Astrocyte of the cerebellum (primary cell): ENCODE measurements around the gene GOLGA3.

ENCODE experiments used
- DNase-seq: peaks from one replicate; pipeline ENCODE4 v3.0.0-alpha.2; 2011; ENCODE audit warnings: low read depth
- H3K4me3 ChIP-seq: 2 replicates; pipeline ENCODE4 v1.5.1; 2011; ENCODE audit warnings: mild to moderate bottlenecking, low read depth, low read length, moderate library complexity
- CTCF ChIP-seq: IDR thresholded peaks from 2 replicates; pipeline ENCODE4 v1.5.1; 2012; ENCODE audit warnings: low read length, low read depth, moderate library complexity, mild to moderate bottlenecking; ENCODE audit errors: missing control alignments
- in situ Hi-C: cut with HindIII; loops from 2 replicates; pipeline ENCODE4 v1.10.0; 2017; ENCODE audit warnings: low sequenced_read_pairs

Gene GOLGA3

GRCh38 chr12:132719954-132720324 lies 108.7 kb downstream of the GOLGA3 start:
- in situ Hi-C loops: no loop called here
- H3K4me3 ChIP-seq: no peak overlapping the region
- DNase-seq: no peak
- no peak for TF ChIP-seq CTCF

GRCh38 chr12:132719141-132719953 lies 109.3 kb downstream of the GOLGA3 start:
- H3K4me3 ChIP-seq: no peak overlapping the region
- no peak for TF ChIP-seq CTCF
- in situ Hi-C loops: no loop called here
- DNase-seq: no peak
